Right cardiac atrium (tissue), 5 donors: Measurements from ENCODE around the gene RASSF3. TPM values are rescaled to one million over a fixed set of nuclear protein-coding genes. Genes with fewer than 3 reads are reported as not detected.
"Not testable (repeated sequence)": the region's sequence is repeated elsewhere in the genome, so short reads cannot be mapped to it uniquely, and the experiment has no call there.

Experiments used
- ATAC-seq, 2 donors: fragments of 200-7000 bp; cut with Tn5 transposase; one replicate each; pipeline versions ENCODE4 v1.8.0 to v1.9.1; 2020; ENCODE audit warnings: moderate library complexity in 2 of 2, mild to moderate bottlenecking in 1 of 2
- DNase-seq, 3 donors: peaks; one replicate each; pipeline ENCODE4 v3.0.0-alpha.2; 2020
- H3K27ac ChIP-seq: one replicate; pipeline ENCODE4 v1.5.1; 2013; ENCODE audit warnings: mild to moderate bottlenecking, low read length, control low read depth, moderate library complexity
- H3K27me3 ChIP-seq: one replicate; pipeline ENCODE4 v1.6.1; 2013; ENCODE audit not compliant: control insufficient read depth, insufficient read depth
- H3K4me1 ChIP-seq: one replicate; pipeline ENCODE4 v1.6.1; 2013; ENCODE audit warnings: low read length; ENCODE audit not compliant: control insufficient read depth, insufficient read depth
- H3K4me3 ChIP-seq: one replicate; pipeline ENCODE4 v1.5.1; 2013; ENCODE audit warnings: low read length, control low read depth
- H3K9me3 ChIP-seq: one replicate; pipeline ENCODE4 v1.6.1; 2013; ENCODE audit warnings: low read length; ENCODE audit not compliant: control insufficient read depth
- WGBS: extraction: QIAGEN DNeasy Blood & Tissue Kit; methylation state at CpG from one replicate; pipeline ENCODE4 v1.1.7; 2013; 5-methylcytosine and 5-hydroxymethylcytosine counted together
- intact Hi-C, 4 donors: fragments of 100-400 bp; cut with DNase I; formaldehyde crosslinking; loops; one replicate each; pipeline versions ENCODE4 v1.11.0 to v1.14.0; 2022 to 2023
- polyA plus RNA-seq: library from polyadenylated mRNA; stranded (reverse); fragments of 200-250 nt; gene quantifications from one replicate; pipeline ENCODE4 v1.2.3, GENCODE V29; 2013
- total RNA-seq, 4 donors: library from RNA; stranded (reverse); fragmentation: NEBNext Ultra II Directional; extraction: Animal tissue kit (Norgen Biotek cat#: 25700); gene quantifications; one replicate each; pipeline ENCODE4 v1.2.1, GENCODE V29; 2021
- donor health status: healthy with polysubstance abuse.
- donor health status: DM: no; HTN: yes; CAD: no.
- donor health status: DM: no; HTN: no; CAD: no.
- donor health status: DM: no; HTN: yes; CAD: no; lungs with severe emphysema.
- donor health status: DM: yes; HTN: yes; CAD: no.

RASSF3 gene
- total and polyA plus RNA-seq, 5 donors = 44.6 to 154 (median 118) TPM

GRCh38 chr12:64613775-64614398 lies 3.6 kb downstream of the RASSF3 start:
- not testable (repeated sequence) for H3K4me1 ChIP-seq, H3K9me3 ChIP-seq, H3K27ac ChIP-seq, H3K4me3 ChIP-seq, H3K27me3 ChIP-seq, DNase-seq, ATAC-seq
- WGBS = 95% methylated on average over 19 of the region's 19 CpGs
- intact Hi-C loops = loop anchor here in 3 of 4 donors (5.0 to 10.0 kb wide), 2 partner anchors 61 to 83 kb away; no protein-coding TSS in a partner anchor

- H3K9me3 ChIP-seq = no peaks in the 10 kb centered on the region
- peaks cover 3% of the 10 kb centered on the region for H3K4me1 ChIP-seq
- no peaks in the 10 kb centered on the region for H3K27me3 ChIP-seq
- DNase-seq = no peak
- intact Hi-C loops = loop anchor here in 1 of 4 donors (10.0 kb wide), 1 partner anchor 59 kb away; no protein-coding TSS in a partner anchor
- WGBS = 18% methylated on average over 3 of the region's 3 CpGs
- peak in 1 of 2 donors; percentile 48 for ATAC-seq
- no peak overlapping the region for H3K27ac ChIP-seq
- H3K4me3 ChIP-seq = no peak overlapping the region
Observed at GRCh38 chr12:64616201-64616600, 5.9 kb downstream of the RASSF3 start.

GRCh38 chr12:64618953-64619590 lies 8.8 kb downstream of the RASSF3 start:
- intact Hi-C loops = loop anchor here in 1 of 4 donors (10.0 kb wide), 1 partner anchor 56 kb away; no protein-coding TSS in a partner anchor
- Histone ChIP-seq H3K9me3 (no peaks in the 10 kb centered on the region), H3K27me3 (no peaks in the 10 kb centered on the region), H3K4me3 (no peak overlapping the region), H3K27ac (no peak overlapping the region), H3K4me1 (no peaks in the 10 kb centered on the region)
- ATAC-seq (peak; percentile 49 to 71), DNase-seq (no peak)
- 64% methylated on average over 3 of the region's 3 CpGs for WGBS

- H3K9me3 ChIP-seq = no peaks in the 10 kb centered on the region
- DNase-seq = no peak
- no peak for ATAC-seq
- H3K27me3 ChIP-seq = no peaks in the 10 kb centered on the region
- H3K27ac ChIP-seq = no peak overlapping the region
- H3K4me3 ChIP-seq = no peak overlapping the region
- WGBS = 90% methylated on average over 13 of the region's 13 CpGs
- peaks cover 1% of the 10 kb centered on the region for H3K4me1 ChIP-seq
- intact Hi-C loops = no loop called here
Observed at GRCh38 chr12:64621257-64621942, 11.1 kb downstream of the RASSF3 start.

- intact Hi-C loops = no loop called here
- no peak for ATAC-seq
- Histone ChIP-seq H3K27ac (no peak overlapping the region), H3K4me3 (no peak overlapping the region), H3K27me3 (no peaks in the 10 kb centered on the region), H3K4me1 (peaks cover 4% of the 10 kb centered on the region), H3K9me3 (no peaks in the 10 kb centered on the region)
- WGBS = 94% methylated on average over 4 of the region's 4 CpGs
- no peak for DNase-seq
Observed at GRCh38 chr12:64624035-64624434, 13.7 kb downstream of the RASSF3 start.

GRCh38 chr12:64625243-64626077 lies 15.2 kb downstream of the RASSF3 start:
- WGBS = 5% methylated on average over 15 of the region's 15 CpGs

GRCh38 chr12:64626588-64626987 lies 16.3 kb downstream of the RASSF3 start:
- peak overlapping the region; percentile 37 for H3K27ac ChIP-seq
- H3K4me3 ChIP-seq, ATAC-seq, H3K27me3 ChIP-seq, DNase-seq, intact Hi-C loops, H3K9me3 ChIP-seq, H3K4me1 ChIP-seq: not testable (repeated sequence)
- 98% methylated on average over 1 of the region's 1 CpG for WGBS

More at GRCh38 chr12:64625243-64626077, 15.2 kb downstream of the RASSF3 start:
- ATAC-seq (peak; percentile 91 to 94), DNase-seq (peak; percentile 70 to 81 (median 73))
- peak overlapping the region; percentile 31 for H3K4me3 ChIP-seq
- no peaks in the 10 kb centered on the region for H3K27me3 ChIP-seq
- peak overlapping the region; percentile 78 for H3K27ac ChIP-seq
- H3K4me1 ChIP-seq = peaks cover 4% of the 10 kb centered on the region
- H3K9me3 ChIP-seq = no peaks in the 10 kb centered on the region
- intact Hi-C loops = no loop called here

- Histone ChIP-seq H3K4me1 (peaks cover 14% of the 10 kb centered on the region), H3K27ac (no peak overlapping the region), H3K4me3 (no peak overlapping the region), H3K9me3 (no peaks in the 10 kb centered on the region), H3K27me3 (no peaks in the 10 kb centered on the region)
- ATAC-seq = peak; percentile 57 to 59
- DNase-seq = no peak
- intact Hi-C loops = no loop called here
Observed at GRCh38 chr12:64627771-64628170, 17.5 kb downstream of the RASSF3 start.

GRCh38 chr12:64631197-64631596 lies 20.9 kb downstream of the RASSF3 start:
- H3K27ac ChIP-seq = no peak overlapping the region
- intact Hi-C loops = no loop called here
- peaks cover 12% of the 10 kb centered on the region for H3K4me1 ChIP-seq
- H3K9me3 ChIP-seq = no peaks in the 10 kb centered on the region
- DNase-seq = no peak
- no peaks in the 10 kb centered on the region for H3K27me3 ChIP-seq
- ATAC-seq = no peak
- no peak overlapping the region for H3K4me3 ChIP-seq
- WGBS = 95% methylated on average over 5 of the region's 5 CpGs

GRCh38 chr12:64633011-64633939 lies 23.0 kb downstream of the RASSF3 start:
- peaks cover 10% of the 10 kb centered on the region for H3K4me1 ChIP-seq
- WGBS = 92% methylated on average over 5 of the region's 5 CpGs
- no peaks in the 10 kb centered on the region for H3K9me3 ChIP-seq
- DNase-seq (no peak), ATAC-seq (no peak)
- H3K27ac ChIP-seq = no peak overlapping the region
- H3K4me3 ChIP-seq = no peak overlapping the region
- intact Hi-C loops = no loop called here
- H3K27me3 ChIP-seq = no peaks in the 10 kb centered on the region
